Endothelial cell (in vitro differentiated cells): ENCODE data around the gene SNAPC5. TPM values are rescaled to one million over a fixed set of nuclear protein-coding genes. Genes with fewer than 3 reads are reported as not detected.

Experiments used
- DNase-seq: peaks from one replicate; pipeline ENCODE4 v3.0.0; 2021; ENCODE audit warnings: low spot score
- H3K27ac Mint-ChIP-seq: one replicate; pipeline ENCODE4 v1.8.0; 2021; ENCODE audit warnings: mixed read lengths, inconsistent platforms; ENCODE audit not compliant: unreplicated experiment
- H3K27me3 Mint-ChIP-seq: one replicate; pipeline ENCODE4 v1.8.0; 2021; ENCODE audit warnings: mild to moderate bottlenecking, moderate library complexity, mixed read lengths, inconsistent platforms; ENCODE audit not compliant: unreplicated experiment
- H3K36me3 Mint-ChIP-seq: one replicate; pipeline ENCODE4 v1.8.0; 2021; ENCODE audit warnings: mild to moderate bottlenecking, low read depth, mixed read lengths, inconsistent platforms; ENCODE audit not compliant: unreplicated experiment
- H3K4me1 Mint-ChIP-seq: one replicate; pipeline ENCODE4 v1.8.0; 2021; ENCODE audit warnings: mild to moderate bottlenecking, mixed read lengths, inconsistent platforms; ENCODE audit not compliant: unreplicated experiment
- H3K4me3 Mint-ChIP-seq: one replicate; pipeline ENCODE4 v1.8.0; 2021; ENCODE audit warnings: mild to moderate bottlenecking, mixed read lengths, inconsistent platforms; ENCODE audit not compliant: unreplicated experiment
- H3K9me3 Mint-ChIP-seq: one replicate; pipeline ENCODE4 v1.8.0; 2021; ENCODE audit warnings: mixed read lengths, inconsistent platforms; ENCODE audit not compliant: unreplicated experiment
- CTCF ChIP-seq: fragments of 200-600 bp; sonication (generic); IDR thresholded peaks from one replicate; pipeline ENCODE4 v1.5.0; 2021; ENCODE audit warnings: antibody characterized with exemption; ENCODE audit not compliant: unreplicated experiment
- total RNA-seq: library from RNA; stranded (reverse); fragmentation: NEBNext Ultra II Directional; extraction: Animal tissue kit (Norgen Biotek cat#: 25700); gene quantifications from one replicate; pipeline ENCODE4 v1.2.1, GENCODE V29; 2021; ENCODE audit not compliant: unreplicated experiment

The SNAPC5 gene
- total RNA-seq, 1 donor from 2014 or later: 16.2 TPM

GRCh38 chr15:66481107-66481856 is 16.3 kb downstream of the SNAPC5 start:
- TF ChIP-seq CTCF: no peak
- Mint-ChIP-seq H3K27ac (no peak overlapping the region), H3K9me3 (no peaks in the 10 kb centered on the region), H3K4me3 (peak overlapping the region; percentile 47), H3K27me3 (peaks cover 18% of the 10 kb centered on the region), H3K36me3 (peaks cover 39% of the 10 kb centered on the region), H3K4me1 (peaks cover 4% of the 10 kb centered on the region)
- no peak for DNase-seq

- peaks cover 48% of the 10 kb centered on the region for H3K36me3 Mint-ChIP-seq
- no peaks in the 10 kb centered on the region for H3K9me3 Mint-ChIP-seq
- peaks cover 14% of the 10 kb centered on the region for H3K4me1 Mint-ChIP-seq
- H3K27me3 Mint-ChIP-seq: peaks cover 17% of the 10 kb centered on the region
- H3K4me3 Mint-ChIP-seq: no peak overlapping the region
- no peak overlapping the region for H3K27ac Mint-ChIP-seq
- no peak for DNase-seq
- TF ChIP-seq CTCF: no peak
Observed at GRCh38 chr15:66480267-66480666, 17.3 kb downstream of the SNAPC5 start.

GRCh38 chr15:66477011-66477410 is 20.6 kb downstream of the SNAPC5 start:
- Mint-ChIP-seq H3K4me1 (peaks cover 32% of the 10 kb centered on the region), H3K27me3 (peaks cover 11% of the 10 kb centered on the region), H3K4me3 (no peak overlapping the region), H3K9me3 (no peaks in the 10 kb centered on the region), H3K27ac (no peak overlapping the region), H3K36me3 (peaks cover 38% of the 10 kb centered on the region)
- no peak for TF ChIP-seq CTCF
- DNase-seq: no peak

GRCh38 chr15:66476535-66476934 is 21.0 kb downstream of the SNAPC5 start:
- TF ChIP-seq CTCF: no peak
- Mint-ChIP-seq H3K27me3 (peaks cover 11% of the 10 kb centered on the region), H3K4me3 (no peak overlapping the region), H3K4me1 (peaks cover 32% of the 10 kb centered on the region), H3K9me3 (no peaks in the 10 kb centered on the region), H3K27ac (peak overlapping the region; percentile 16), H3K36me3 (peaks cover 34% of the 10 kb centered on the region)
- no peak for DNase-seq

- H3K27me3 Mint-ChIP-seq: peaks cover 7% of the 10 kb centered on the region
- peaks cover 44% of the 10 kb centered on the region for H3K4me1 Mint-ChIP-seq
- TF ChIP-seq CTCF: no peak
- H3K4me3 Mint-ChIP-seq: no peak overlapping the region
- H3K9me3 Mint-ChIP-seq: no peaks in the 10 kb centered on the region
- H3K36me3 Mint-ChIP-seq: peaks cover 27% of the 10 kb centered on the region
- H3K27ac Mint-ChIP-seq: peak overlapping the region; percentile 14
- no peak for DNase-seq
Observed at GRCh38 chr15:66474963-66475362, 22.6 kb downstream of the SNAPC5 start.
